GM12878 (cell line): ENCODE results near the gene ITPKA.

Source experiments
- CREM ChIP-seq: IDR thresholded peaks from 2 replicates; pipeline ENCODE4 v1.6.1; 2014; ENCODE audit warnings: antibody characterized with exemption, low read depth
- CTCF ChIP-seq, 3 experiments: IDR thresholded peaks in 2 of 3; conservative IDR thresholded peaks in 1 of 3; 2 replicates each; pipeline ENCODE4 v1.5.1; 2011; ENCODE audit warnings: low read depth in 3 of 3, low read length in 3 of 3, mild to moderate bottlenecking in 3 of 3, control low read depth in 2 of 3, moderate library complexity in 2 of 3, inconsistent platforms in 1 of 3, mixed read lengths in 1 of 3; ENCODE audit not compliant: control insufficient read depth in 2 of 3, insufficient read depth in 1 of 3; ENCODE audit errors: extremely low read depth in 1 of 3
- EP300 ChIP-seq, 2 experiments: fragments of 150-350 bp in 1 of 2; IDR thresholded peaks; 2 replicates each; pipeline ENCODE4 v1.6.1; 2011 to 2012; ENCODE audit warnings: low read depth in 2 of 2, low read length in 2 of 2, borderline replicate concordance in 1 of 2, improper control_type of control experiment in 1 of 2, inconsistent platforms in 1 of 2; ENCODE audit not compliant: control insufficient read depth in 1 of 2
- NBN ChIP-seq: fragments of 450-650 bp; IDR thresholded peaks from 2 replicates; pipeline ENCODE4 v1.6.1; 2016
- PAX8 ChIP-seq: fragments of 450-650 bp; IDR thresholded peaks from 2 replicates; pipeline ENCODE4 v1.6.1; 2017; ENCODE audit warnings: mild to moderate bottlenecking, moderate library complexity
- RAD21 ChIP-seq: IDR thresholded peaks from 2 replicates; pipeline ENCODE4 v1.6.1; 2011; ENCODE audit warnings: mild to moderate bottlenecking, low read depth, low read length, moderate library complexity; ENCODE audit not compliant: insufficient read depth
- RELA ChIP-seq: fragments of 450-650 bp; IDR thresholded peaks from 2 replicates; pipeline ENCODE4 v1.8.0; 2014; ENCODE audit warnings: borderline replicate concordance; ENCODE audit not compliant: partially characterized antibody

- TF ChIP-seq CTCF (IDR thresholded peaks at IDR 0.05 in 2 of 3, conservative IDR thresholded peaks at IDR 0.05 in 1 of 3; ENCODE audit: control insufficient read depth in 2 of 3, extremely low read depth in 1 of 3, insufficient read depth in 1 of 3, low read depth in 3 of 3, low read length in 3 of 3) (no peak), EP300 (IDR thresholded peaks at IDR 0.05; ENCODE audit: borderline replicate concordance in 1 of 2, control insufficient read depth in 1 of 2, low read depth in 2 of 2, low read length in 2 of 2) (no peak), PAX8 (no peak), RELA (no peak), CREM (no peak), RAD21 (no peak), NBN (no peak)
These were observed 53.4 kb downstream of the ITPKA start for GRCh38 chr15:41546851-41547786.
